ENCODE measurements around the gene OSBPL10.
"Not testable (repeated sequence)": the region's sequence is repeated elsewhere in the genome, so short reads cannot be mapped to it uniquely, and the experiment has no call there.

Gene OSBPL10

GRCh38 chr3:31885235-31885634 is 95.8 kb downstream of the OSBPL10 start:
- no peak for DNase-seq

GRCh38 chr3:31884251-31884650 is 96.8 kb downstream of the OSBPL10 start:
- no peak for DNase-seq

DNA sequence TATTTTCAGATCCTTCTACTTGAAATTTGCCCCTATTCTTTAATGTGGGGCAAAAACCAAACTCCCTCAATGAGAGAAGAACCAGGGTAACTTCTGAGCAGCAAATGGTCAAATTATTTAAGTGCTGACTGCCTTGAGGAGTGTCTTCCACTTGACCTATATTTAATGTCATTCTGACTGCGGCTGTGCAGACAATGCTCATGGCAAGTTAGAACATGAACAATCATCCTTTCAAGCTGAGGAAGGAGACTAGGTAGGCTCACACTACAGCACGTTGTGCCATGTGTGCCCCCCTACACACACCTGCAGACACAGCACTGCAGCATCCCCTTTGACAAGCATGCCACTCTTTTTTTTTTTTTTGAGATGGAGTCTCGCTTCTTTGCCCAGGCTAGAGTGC is 98.2 kb downstream of the OSBPL10 start:
- DNase-seq: no peak

DNA sequence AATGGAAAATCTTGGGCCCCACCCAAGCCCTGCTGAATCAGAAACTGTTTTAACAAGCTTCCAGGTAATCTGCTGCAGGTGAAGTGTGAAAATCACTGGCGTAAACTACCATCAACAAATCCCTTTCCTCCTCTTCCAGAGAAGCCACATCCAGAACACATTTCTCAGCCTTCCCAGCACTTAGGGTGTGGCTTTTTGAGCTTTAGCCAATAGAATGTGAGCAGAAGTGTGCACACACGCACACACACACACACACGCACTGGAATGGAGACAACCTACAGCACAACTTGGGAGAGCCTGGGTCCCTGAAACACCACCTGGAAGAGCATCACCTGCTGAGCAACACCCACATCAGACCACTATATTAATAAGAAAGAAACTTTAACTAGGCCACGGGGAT is 98.6 kb downstream of the OSBPL10 start:
- no peak for DNase-seq

GRCh38 chr3:31880482-31881078 is 100.5 kb downstream of the OSBPL10 start:
- DNase-seq: no peak

DNA sequence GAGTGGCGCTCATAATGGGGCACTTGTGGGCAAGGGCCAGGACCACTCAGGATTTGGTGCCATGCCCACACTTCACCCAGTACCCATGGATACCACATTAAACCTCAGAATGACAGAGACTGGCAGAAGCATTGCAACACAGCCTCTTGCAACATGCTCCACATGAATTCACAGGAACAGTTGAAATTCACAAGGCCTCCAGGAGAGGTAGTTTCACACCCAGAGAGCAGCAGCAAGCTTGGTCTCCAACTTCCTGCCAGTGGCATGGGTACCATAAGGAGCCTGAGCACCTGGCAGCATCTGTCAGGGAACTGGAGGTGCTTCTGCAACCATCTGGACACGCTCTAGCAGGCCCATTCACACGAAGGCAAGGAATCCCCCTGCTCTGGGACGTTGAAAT is 101.0 kb downstream of the OSBPL10 start:
- no peak for DNase-seq

- DNase-seq: no peak
Measured at GRCh38 chr3:31879365-31879764, 101.7 kb downstream of the OSBPL10 start.

DNA sequence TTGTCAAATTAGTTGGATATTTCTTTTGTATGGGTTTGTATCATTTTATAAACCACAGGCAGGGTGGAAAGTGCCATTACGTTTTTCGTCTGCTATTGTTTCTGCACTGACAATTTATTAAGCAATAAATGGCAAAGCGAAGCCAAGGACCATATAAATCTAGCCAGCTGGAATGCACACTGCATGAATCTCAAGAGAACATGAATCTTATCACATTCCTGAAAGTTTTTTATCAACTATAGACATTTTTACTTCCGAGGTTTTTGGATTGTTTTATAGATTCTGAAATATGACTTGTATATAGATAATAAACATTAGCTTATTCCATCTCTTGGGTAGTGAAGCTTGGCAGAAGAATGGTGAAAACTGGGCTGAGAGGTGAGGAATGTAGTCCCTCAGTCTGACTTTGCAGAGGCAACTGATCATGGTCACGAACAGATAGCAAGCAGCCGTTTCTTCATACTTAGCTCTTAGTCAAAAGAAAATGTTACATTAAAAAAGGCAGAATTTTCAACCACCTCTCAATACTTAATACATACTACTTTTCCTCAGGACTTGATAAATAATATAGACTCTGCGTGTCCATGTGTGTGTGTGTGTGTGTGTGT is 102.7 kb downstream of the OSBPL10 start:
- DNase-seq: no peak

GRCh38 chr3:31876331-31876730 is 104.7 kb downstream of the OSBPL10 start:
- no peak for DNase-seq

DNA sequence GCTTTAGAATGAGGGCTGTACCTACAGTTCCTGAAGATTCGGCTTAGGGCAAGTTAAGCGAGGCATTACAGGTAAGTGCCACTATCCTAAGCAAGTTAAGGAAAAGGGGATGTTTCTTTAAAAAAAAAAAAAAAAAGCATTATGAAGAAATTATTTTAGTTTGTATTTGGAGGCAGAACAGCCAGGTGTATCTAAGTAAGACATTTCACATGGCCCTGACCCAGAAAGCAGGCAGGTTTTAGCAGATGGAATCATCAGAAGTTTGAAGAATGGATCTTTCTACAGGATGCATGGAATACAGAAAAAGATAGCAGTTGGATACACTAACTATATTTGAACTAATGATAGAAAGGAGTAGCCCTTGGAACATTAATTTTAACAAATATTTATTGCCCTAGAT is 105.6 kb downstream of the OSBPL10 start:
- no peak for DNase-seq

GRCh38 chr3:31873254-31873820 is 107.7 kb downstream of the OSBPL10 start:
- DNase-seq: no peak

DNA sequence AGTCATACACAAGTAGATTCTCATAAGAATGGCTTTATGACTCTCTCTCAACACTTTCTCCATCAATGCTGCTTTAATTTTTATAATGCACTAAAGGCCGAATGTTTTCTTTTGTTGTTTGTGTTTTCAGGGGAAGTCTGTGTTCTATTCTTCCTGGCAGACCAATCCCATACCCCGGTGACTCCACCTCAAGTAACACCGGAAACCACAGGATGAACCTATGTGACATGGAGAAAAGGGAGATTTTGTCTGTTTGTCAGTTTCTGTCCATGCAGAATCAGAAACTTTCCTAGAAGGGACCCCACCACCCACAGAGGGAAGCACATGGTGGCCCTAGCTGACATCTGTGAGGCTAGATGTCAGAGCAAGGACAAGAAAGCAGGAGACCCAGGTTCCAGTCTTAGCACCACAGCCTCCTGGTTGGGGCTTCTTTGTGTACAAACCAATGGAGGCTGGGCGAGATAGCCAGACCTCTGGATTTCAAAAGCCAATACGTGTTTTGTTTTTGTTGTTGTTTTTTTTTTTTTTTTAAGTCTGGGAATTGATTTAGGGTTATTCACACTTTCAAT is 109.0 kb downstream of the OSBPL10 start:
- no peak for DNase-seq

DNA sequence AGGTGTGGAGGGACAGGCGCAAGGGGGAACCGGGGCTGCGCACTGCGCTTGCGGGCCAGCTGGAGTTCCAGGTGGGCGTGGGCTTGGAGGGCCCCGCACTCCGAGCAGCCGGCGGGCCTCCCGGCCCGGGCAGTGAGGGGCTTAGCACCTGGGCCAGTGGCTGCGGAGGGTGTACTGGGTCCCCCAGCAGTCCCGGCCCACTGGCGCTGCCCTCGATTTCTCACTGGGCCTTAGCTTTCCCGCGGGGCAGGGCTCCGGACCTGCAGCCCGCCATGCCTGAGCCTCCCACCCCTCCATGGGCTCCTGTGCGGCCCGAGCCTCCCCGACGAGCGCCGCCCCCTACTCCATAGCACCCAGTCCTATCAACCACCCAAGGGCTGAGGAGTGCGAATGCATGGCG is 111.0 kb downstream of the OSBPL10 start:
- not testable (repeated sequence) for DNase-seq

- DNase-seq: no peak
Measured at GRCh38 chr3:31868236-31868635, 112.8 kb downstream of the OSBPL10 start.

DNA sequence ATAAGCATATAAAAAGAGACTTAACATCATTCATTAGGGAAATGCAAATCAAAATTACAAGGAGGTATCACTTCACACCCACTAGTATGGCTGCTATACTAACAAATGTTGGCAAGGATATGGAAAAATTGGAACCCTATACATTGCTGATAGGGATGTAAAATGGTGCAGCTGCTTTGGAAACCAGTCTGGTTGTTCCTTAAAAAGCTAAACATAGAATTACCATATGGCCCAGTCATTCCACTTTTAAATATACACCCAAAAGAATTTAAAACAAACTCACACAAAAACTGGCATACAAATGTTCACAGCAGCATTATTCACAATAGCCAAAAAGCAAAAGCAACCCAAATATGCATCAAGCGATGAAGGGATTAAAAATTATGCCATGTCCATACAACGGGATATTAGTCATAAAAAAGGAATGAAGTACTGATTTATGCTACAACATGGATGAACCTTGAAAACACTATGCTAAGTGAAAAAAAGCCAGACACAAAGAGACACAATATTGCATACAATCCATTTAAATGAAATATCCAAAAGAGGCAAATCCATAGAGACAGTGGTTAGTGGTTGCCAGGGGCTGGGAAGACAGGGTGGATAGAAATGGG is 118.3 kb downstream of the OSBPL10 start:
- DNase-seq: no peak

- no peak for DNase-seq
Measured at GRCh38 chr3:31861826-31862225, 119.2 kb downstream of the OSBPL10 start.

GRCh38 chr3:31860642-31861041 is 120.4 kb downstream of the OSBPL10 start:
- not testable (repeated sequence) for DNase-seq

DNA sequence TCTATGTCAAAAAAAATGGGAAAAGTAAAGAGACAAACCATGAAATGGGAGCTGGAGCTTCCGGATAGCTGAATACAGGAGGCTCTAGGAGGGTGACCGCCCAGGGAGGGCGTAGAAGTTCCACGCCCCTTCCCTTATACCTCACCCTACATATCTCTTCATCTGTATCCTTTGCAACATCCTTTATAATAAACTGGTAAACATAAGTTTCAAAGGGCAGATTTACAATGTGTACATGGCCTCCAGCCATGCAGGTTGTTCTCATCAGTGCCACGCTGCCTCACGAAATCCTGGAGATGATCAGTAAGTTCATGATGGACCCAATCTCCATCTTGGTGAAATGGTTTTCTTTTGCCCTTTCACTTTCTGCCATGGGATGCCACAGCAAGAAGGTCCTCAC is 121.8 kb downstream of the OSBPL10 start:
- DNase-seq: no peak

DNA sequence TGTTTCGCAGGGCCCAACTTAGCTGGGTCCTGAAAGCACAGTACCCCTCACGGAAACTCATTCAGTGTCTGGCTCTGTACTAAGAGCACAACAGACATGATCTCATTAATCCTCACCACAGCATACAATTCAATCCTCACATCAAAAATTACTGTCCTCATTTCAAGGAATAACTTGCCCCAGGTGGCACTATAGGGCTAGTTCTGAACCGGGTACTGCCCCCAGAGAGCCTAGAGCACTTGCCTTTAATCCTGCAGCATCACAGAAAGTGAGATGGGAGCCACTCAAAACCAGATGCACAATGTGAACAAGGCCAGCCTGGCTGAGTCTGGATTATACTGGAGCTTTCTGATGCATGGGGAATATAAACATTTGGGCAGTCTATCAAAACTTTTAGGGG is 122.6 kb downstream of the OSBPL10 start:
- DNase-seq: no peak

DNA sequence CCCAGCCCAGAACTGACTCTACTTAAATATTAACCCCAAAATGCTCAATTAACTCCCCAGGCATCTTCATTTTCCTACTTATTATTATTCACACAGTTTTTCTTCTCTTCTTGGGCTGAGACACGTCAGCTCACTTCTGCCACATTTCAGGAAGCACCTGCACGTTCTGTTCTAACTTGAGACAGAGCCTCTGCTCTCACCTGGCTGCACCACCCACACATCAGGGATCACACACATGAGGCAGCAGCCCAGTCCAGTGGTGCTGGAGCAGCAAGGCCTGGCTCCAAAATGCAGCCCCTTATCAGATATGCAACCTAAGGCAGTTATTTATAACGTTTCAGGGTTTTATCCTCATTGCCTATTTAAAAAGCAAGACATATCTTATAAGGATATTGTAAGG is 127.5 kb downstream of the OSBPL10 start:
- DNase-seq: no peak

DNA sequence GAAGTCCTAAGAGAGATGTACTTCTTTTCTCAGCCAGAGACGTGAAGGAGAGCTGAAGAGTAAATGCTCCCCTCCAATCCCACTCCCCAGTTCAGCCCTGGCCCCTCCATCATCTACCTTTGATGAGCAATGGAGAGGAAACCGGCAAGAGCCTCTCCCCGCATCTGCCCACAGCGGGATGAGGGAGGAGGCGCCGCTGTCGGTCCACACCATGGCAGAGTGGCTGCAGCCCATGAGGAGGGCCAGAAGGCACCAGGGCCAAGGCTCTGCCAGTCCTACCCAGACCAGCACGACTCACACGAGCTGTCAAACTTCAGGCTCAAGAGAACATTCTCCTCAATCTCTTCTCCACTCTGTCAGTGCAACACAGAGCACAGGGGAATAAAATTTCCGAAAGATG is 129.8 kb downstream of the OSBPL10 start:
- DNase-seq: no peak

DNA sequence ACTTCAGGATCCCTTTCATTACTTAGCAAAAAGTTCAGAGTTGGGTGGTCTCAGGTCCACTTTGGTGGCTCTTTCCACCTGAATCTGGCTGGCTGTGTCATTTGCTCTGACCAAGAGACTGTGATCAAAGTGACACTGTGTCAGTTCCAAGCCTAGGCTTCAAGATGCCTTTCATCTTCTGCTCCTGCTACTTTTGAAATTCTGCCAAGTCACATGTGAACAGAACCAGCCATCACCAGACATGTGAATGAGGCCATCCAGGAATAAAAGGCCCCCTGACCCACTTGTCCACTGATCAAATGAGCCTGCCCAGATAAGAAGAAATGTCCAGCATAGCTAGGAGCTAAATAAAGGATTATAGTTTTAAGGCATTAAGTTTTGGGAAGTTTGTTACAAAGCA is 132.2 kb downstream of the OSBPL10 start:
- DNase-seq: no peak

DNA sequence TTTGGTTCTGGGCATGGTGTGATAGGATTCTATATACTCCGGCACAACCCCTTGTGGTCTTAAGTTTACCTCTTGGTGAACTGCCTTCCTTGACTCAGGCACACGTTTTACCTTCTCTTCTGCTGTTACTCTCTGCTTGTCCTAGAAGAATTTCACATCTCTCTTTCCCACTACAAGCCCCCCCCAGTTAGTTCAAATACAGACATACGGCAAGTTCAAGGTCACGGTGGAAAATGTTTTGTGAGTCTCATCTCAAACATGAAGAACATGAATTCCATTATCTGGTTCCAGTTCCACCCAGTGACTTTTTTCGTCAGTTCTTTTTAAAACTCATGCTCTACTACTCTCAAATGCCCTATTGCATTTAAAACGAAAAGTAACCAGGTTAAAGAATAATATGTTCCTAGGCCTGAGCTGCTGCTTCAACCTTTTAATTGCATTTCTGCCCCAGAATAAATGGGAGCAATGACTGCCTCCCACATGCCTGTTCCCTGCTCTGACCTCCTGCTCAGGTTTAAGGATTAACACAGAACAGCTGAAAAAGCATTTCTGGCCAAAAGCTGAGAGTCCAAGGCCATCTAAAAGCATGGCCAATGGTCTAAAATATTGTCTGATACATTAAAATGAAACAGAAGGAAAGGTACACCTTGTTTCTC is 132.8 kb downstream of the OSBPL10 start:
- no peak for DNase-seq

GRCh38 chr3:31847760-31848159 is 133.3 kb downstream of the OSBPL10 start:
- no peak for DNase-seq
